Pancreas (tissue), 10 donors: ENCODE measurements around the gene OTP. TPM values are rescaled to one million over a fixed set of nuclear protein-coding genes. Genes with fewer than 3 reads are reported as not detected.

Source experiments
- ATAC-seq, 4 donors: fragments of 200-7000 bp; cut with Tn5 transposase; one replicate each; pipeline versions ENCODE4 v1.8.0 to v1.9.1; 2020; ENCODE audit warnings: mild to moderate bottlenecking in 4 of 4, moderate library complexity in 4 of 4
- DNase-seq, 6 donors: peaks; one replicate each; pipeline ENCODE4 v3.0.0-alpha.2; 2020
- FAIRE-seq: peaks from 2 replicates; lab custom pipeline; 2012; peaks lifted over from hg19 to GRCh38; lab: Jason Lieb, UNC
- H3K27ac ChIP-seq, 4 donors: fragments of 200-600 bp; sonication (generic); 1 replicate in 3 of 4; 2 replicates in 1 of 4; pipeline versions ENCODE4 v1.5.0 to v1.8.0; 2020
- H3K27me3 ChIP-seq, 4 donors: fragments of 200-600 bp; one replicate each; pipeline ENCODE4 v1.8.0; 2021
- H3K36me3 ChIP-seq, 3 donors: fragments of 200-600 bp; sonication (generic) in 1 of 3; one replicate each; pipeline versions ENCODE4 v1.5.0 to v1.8.0; 2020 to 2021
- H3K4me1 ChIP-seq, 3 donors: fragments of 200-600 bp; one replicate each; pipeline ENCODE4 v1.8.0; 2021
- H3K4me3 ChIP-seq, 4 donors: fragments of 200-600 bp; sonication (generic) in 2 of 4; one replicate each; pipeline versions ENCODE4 v1.5.0 to v1.8.0; 2020 to 2021
- H3K9me3 ChIP-seq, 4 donors: fragments of 200-600 bp; one replicate each; pipeline ENCODE4 v1.8.0; 2021
- CTCF ChIP-seq, 4 donors: fragments of 200-600 bp; sonication (generic) in 3 of 4; IDR thresholded peaks; one replicate each; pipeline versions ENCODE4 v1.5.0 to v1.8.0; 2021; ENCODE audit warnings: antibody characterized with exemption in 4 of 4
- WGBS, 2 donors: extraction: QIAGEN DNeasy Blood & Tissue Kit; methylation state at CpG; one replicate each; pipeline ENCODE4 v1.1.7; 2013; 5-methylcytosine and 5-hydroxymethylcytosine counted together
- intact Hi-C, 3 donors: fragments of 100-400 bp; cut with DNase I; formaldehyde crosslinking; loops; one replicate each; pipeline versions ENCODE4 v1.11.1 to v1.14.2; 2022
- polyA plus RNA-seq, 2 donors: library from polyadenylated mRNA; stranded (reverse); fragments of 200-250 nt; gene quantifications; one replicate each; pipeline ENCODE4 v1.2.3, GENCODE V29; 2013
- total RNA-seq, 6 donors: library from RNA; stranded (reverse); fragmentation: NEBNext Ultra II Directional in 4 of 6; extraction: Animal tissue kit (Norgen Biotek cat#: 25700) in 4 of 6; gene quantifications; one replicate each; pipeline versions ENCODE4 v1.2.1 to v1.2.4, GENCODE V29; 2021 to 2023
- donor health status: healthy with polysubstance abuse.
- donor health status: DM: no; HTN: no; CAD: no; lungs with moderate emphysema.
- donor health status: DM: no; HTN: no; CAD: no.
- donor health status: control.
- donor health status: control.
- donor health status: Bipolar disorder and iron deficiency.
- donor health status: DM: yes; HTN: yes; CAD: no.
- donor health status: DM: no; HTN: no; CAD: no.
- donor health status: DM: no; HTN: no; CAD: no.
- donor health status: DM: yes; HTN: yes; CAD: no.

The OTP gene
- total and polyA plus RNA-seq, 8 donors, result not detected

GRCh38 chr5:77649776-77650175 lies 11.3 kb upstream of the OTP start:
- H3K27ac ChIP-seq, result no peak overlapping the region
- H3K4me3 ChIP-seq, result no peak overlapping the region
- TF ChIP-seq CTCF (IDR thresholded peaks at IDR 0.05), result no peak
- no peaks in the 10 kb centered on the region for H3K9me3 ChIP-seq
- WGBS, 2 donors, result 79 to 91% methylated on average over 2 of the region's 2 CpGs
- FAIRE-seq, result no peak
- intact Hi-C loops, result no loop called here
- no peak for ATAC-seq
- peaks cover 0 to under 1% (median 0%) of the 10 kb centered on the region in 4 donors for H3K27me3 ChIP-seq
- H3K4me1 ChIP-seq, result peaks cover 0 to under 1% (median 0%) of the 10 kb centered on the region in 3 donors
- no peaks in the 10 kb centered on the region for H3K36me3 ChIP-seq
- DNase-seq, result no peak

- Histone ChIP-seq H3K27me3 (peaks cover 11 to 37% (median 20%) of the 10 kb centered on the region in 4 donors), H3K4me3 (peak overlapping the region in 1 of 4 donors; percentile 26), H3K4me1 (peaks cover 4 to 9% (median 5%) of the 10 kb centered on the region in 3 donors), H3K27ac (no peak overlapping the region), H3K36me3 (no peaks in the 10 kb centered on the region), H3K9me3 (no peaks in the 10 kb centered on the region)
- intact Hi-C loops, result no loop called here
- 53 to 59% methylated on average over 11 of the region's 11 CpGs for WGBS, 2 donors
- FAIRE-seq (no peak), ATAC-seq (no peak), DNase-seq (no peak)
- no peak for TF ChIP-seq CTCF (IDR thresholded peaks at IDR 0.05)
These were observed 7.6 kb upstream of the OTP start for GRCh38 chr5:77645995-77646639.

GRCh38 chr5:77645158-77645994 lies 6.9 kb upstream of the OTP start:
- ATAC-seq, result peak; percentile 81 to 98 (median 93)
- Histone ChIP-seq H3K4me3 (peak overlapping the region in 2 of 4 donors; percentile 20 to 26), H3K9me3 (no peaks in the 10 kb centered on the region), H3K4me1 (peaks cover 4 to 9% (median 5%) of the 10 kb centered on the region in 3 donors), H3K36me3 (no peaks in the 10 kb centered on the region), H3K27ac (no peak overlapping the region), H3K27me3 (peaks cover 12 to 44% (median 24%) of the 10 kb centered on the region in 4 donors)
- peak in 5 of 6 donors; percentile 24 to 82 (median 53) for DNase-seq
- intact Hi-C loops, result no loop called here
- TF ChIP-seq CTCF (IDR thresholded peaks at IDR 0.05), result peak; percentile 18 to 40 (median 26)
- WGBS, 2 donors, result 2% methylated on average over 62 to 80 of the region's 80 CpGs
- no peak for FAIRE-seq

- Histone ChIP-seq H3K27ac (no peak overlapping the region), H3K9me3 (no peaks in the 10 kb centered on the region), H3K36me3 (no peaks in the 10 kb centered on the region), H3K27me3 (peaks cover 16 to 52% (median 28%) of the 10 kb centered on the region in 4 donors), H3K4me1 (peaks cover 4 to 9% (median 5%) of the 10 kb centered on the region in 3 donors), H3K4me3 (peak overlapping the region in 1 of 4 donors; percentile 26)
- ATAC-seq (no peak), FAIRE-seq (no peak), DNase-seq (no peak)
- TF ChIP-seq CTCF (IDR thresholded peaks at IDR 0.05), result no peak
- WGBS, 2 donors, result 14% methylated on average over 33 of the region's 33 CpGs
- intact Hi-C loops, result no loop called here
These were observed 6.1 kb upstream of the OTP start for GRCh38 chr5:77644371-77645157.
